CD4-positive, alpha-beta T cell treated with Interleukin-21 for 1 hour (primary cell): ENCODE results near the gene CDV3.

ENCODE experiments used
- DNase-seq: peaks from one replicate; pipeline ENCODE4 v3.0.0-alpha.2; 2020

CDV3 gene

DNA sequence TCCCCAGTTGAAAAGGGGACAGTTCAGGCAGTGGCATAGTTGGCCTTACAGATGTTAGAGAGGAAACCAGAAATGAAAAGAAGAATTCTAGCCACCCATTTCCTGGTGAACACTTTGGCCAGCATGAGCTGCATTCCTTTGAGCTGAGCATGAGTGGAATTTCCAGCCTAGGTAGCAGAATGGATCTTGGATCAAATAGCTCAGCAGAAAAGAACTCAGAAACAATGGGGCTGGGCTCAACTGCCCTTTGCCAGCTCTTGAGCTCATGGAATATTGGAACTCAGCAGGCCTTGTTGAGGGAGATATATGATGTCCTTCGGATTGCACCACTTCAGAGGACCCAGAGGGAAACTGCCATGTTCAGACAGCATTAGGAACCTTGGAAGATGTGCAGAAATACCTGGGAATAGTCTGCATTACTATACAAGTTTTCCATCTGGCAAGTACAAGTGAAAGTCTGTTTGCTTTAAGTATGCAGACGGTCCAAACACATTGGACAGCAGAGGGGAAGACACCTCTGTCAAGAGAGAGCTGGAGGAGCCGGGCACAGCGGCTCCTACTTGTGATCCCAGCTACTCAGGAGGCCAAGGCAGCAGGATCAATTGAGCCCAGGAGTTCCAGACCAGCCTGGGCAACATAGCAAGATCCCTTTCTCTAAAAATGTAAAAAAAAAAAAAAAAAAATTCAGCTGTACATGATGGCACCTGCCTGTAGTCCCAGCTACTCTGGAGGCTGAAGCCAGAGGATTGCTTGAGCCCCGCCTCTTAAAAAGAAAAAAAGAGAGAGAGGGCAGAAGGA lies 3.1 kb upstream of the CDV3 start:
- no peak for DNase-seq

DNA sequence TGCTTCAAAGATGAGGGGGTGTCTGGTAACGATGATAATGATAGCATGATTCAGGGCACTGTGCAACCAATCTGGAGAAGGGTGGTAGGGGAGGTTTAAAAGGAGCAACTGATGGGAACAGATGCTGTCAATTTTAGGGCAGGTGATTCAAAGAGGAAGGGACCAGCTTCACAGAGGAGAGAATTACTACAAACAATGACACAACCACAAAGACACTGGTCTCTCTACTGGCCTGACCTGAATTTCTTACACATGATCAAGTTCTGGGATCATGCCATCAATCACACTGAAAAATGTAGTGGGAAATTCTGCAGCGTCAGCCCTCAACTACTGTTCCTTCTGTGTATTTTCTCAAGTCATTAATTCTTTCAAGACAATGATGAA lies 2.6 kb upstream of the CDV3 start:
- no peak for DNase-seq

DNA sequence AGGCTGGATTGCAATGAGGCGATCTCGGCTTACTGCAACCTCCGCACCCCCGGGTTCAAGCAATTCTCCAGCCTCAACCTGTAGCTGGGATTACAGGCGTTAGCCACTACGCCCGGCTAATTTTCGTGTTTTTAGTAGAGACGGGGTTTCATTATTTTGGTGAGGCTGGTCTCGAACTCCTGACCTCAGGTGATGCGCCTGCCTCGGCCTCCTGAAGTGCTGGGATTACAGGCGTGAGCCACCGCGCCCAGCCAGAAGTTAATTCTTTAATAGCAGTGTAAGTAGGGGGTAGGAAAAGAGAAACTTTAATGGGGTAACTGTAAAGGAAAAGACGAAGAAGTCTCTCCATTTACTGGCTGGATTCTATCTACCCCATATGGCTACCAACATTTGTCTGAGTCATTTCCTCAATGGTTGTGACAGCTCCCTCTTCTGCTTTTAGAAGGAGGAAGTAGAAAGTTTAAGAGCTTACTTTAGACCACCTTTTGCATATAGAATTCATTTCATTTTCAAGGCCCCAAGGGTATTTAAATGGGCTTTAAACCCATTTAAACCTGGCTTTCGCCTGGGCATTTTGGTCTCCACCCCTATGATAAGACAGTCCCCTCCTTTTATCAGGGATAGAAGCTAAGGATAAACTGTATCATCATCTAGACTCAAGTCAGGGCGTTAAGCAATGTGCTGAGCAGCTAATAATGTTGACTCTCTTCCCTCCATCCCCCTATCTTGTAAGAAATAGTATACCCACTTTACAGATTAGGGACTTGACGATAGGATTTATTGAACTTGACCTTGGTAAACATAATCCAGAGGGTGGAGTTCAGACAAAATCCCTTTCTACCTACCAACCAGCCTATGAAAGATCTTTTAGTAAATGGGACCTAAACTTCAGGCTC lies 1.1 kb upstream of the CDV3 start:
- peak; percentile 55 for DNase-seq

DNA sequence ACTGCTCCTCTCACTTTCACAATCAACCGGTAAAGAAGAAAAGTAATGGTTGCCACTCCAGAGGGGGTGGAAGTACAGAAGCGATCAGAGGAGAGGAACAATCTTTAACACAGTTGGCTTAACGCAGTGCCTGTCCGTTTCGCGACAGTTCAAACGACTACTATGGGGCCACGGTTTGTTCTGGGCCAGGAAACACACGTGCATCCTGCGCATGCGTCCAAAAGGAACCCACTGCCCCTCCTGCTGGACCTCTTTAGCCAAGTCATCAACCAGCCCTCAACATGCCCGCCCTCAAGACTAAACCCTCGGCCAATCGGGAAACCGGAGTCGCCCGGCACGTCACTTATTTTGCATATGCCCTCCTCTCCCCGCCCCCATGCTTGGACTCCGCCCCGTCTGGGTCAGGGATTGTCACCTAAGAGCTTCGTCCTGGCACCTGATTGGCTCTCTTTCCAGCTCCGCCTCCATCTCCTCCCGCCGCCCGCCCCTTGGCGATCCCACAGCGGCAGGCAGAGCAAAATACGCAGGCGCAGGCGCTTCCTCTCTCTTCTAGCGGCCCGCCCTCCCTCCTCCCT lies 345 bp upstream of the CDV3 start:
- DNase-seq = peak; percentile 100

DNA sequence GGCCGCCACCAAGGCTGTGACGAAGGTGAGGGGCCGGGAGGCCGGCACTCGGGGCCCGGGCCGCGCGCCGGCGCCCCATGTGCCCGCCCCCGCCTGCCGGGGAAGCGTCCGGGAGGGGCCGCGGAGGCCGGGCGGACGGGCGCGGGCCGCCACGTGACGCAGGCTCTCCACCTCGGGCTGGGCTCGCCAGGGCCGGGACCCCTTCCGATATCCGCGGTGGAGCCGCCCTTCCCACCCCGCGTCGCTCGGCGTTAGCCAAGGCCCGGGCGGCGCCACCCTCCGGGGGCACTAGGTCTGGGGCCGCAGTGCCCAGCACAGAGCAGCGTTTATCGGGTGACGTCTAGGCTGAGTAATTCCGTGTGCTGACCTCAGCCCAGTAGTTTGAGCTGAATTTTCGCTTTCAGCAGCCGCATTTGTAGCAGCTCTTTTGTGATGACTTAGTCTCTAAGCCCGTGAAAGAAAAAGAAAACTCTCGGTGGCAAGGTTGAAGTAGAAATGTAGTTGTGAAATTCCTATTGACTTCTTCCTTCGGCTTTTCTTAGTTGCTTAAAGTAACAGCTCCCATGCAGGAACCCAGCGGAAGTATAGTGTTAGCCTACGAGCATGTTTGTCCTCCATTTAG lies 885 bp downstream of the CDV3 start:
- DNase-seq = peak; percentile 76

DNA sequence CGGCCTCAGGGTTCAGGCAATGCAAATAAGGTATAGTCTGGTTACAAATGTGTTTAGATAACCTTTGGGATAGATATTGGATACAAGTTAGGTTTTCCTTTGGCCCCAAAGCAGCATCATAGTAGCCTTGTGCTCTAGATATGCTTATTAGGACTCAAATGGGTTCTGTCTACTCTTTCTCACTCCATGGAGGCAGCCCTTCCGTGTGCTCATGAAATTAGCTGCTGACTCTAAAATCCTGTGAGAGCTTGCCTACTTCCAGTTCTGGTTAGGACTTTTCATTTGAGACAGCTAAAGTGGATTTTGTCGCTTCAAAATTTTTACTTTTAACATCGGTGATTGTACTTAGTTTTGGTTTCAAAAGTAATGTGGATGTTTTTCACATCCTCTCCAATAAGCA lies 1.6 kb downstream of the CDV3 start:
- no peak for DNase-seq

DNA sequence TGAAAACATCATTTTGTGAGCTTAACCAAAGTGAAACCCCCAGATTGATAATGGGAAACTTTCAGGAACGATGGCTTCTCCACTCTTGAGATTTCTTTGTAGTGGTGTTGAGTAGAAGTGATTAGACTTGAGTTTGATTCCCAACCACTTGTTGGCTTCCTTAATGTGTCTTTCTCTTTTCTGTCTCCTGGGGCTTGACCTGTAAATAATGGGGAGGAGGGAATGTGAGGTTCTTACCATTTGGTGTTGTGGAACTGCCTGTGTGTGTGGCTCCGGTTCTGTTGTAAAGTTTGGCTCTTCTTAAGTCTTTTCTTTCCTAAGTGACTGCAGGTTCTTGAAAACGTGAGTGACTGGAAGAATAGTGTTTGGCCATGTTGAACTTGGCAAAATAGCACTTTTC lies 2.7 kb downstream of the CDV3 start:
- no peak for DNase-seq

DNA sequence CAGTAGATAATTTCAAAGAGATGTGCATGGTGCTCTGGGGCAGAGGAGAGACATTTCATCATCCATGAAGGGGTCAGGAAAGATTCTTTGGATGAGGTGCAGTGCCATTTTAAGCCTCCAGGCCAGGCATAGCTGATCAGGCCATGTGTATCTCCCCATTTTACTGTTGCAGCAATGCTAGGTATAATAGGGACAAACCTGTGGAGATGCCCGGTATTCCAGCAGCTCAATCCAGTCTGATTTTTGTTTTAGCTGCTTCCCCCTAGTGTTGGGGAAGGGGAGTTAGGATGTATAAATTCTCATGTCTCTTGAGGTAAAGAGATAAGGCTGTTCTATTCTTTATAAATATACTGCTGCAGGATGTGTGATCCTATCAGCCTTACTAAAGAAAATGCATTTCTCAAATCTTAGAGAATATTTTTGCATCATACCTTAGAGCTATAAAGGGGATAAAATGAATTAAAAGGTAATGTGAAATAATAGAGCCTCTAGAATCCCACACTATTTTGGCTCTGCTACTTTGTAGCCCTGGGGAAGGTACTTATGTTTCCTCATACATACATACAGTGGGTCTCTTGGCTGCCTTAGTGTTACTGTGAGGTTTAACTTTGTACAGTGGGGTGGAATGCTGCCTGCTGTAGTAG lies 5.2 kb downstream of the CDV3 start:
- peak; percentile 28 for DNase-seq

DNA sequence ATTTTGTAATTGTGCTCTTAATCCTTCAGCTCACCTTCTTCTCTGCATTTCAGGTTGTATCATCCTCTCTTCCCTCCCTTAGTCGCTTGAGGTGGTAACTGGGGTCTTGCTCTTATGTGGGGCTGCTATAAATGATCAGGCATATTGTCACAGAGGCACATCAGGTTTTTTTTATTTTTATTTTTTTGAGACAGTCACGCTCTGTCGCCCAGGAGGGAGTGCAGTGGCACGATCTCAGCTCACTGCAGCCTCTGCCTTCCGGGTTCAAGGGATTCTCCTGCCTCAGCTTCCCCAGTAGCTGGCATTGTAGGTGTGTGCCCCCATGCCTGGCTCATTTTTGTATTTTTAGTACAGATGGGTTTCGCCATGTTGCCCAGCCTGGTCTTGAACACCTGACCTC lies 9.9 kb downstream of the CDV3 start:
- DNase-seq = no peak

DNA sequence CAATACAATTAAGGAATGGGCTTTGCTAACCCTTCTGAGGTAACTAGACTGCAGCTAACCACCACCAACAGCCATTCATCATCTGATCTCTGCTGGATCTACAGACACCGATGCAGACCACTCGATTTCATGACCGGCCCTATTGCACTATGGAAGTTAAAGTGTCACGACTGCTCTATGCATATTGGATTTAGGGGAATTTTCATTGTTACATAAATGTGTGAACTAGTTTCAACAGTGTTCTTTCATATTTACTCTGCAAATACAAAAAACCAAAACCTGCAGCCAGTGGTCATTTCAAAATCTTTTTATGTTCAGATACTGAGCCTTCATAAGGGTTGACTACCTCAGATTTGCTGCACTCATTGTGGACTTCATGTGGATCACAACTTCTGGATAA lies 14.5 kb downstream of the CDV3 start:
- no peak for DNase-seq

DNA sequence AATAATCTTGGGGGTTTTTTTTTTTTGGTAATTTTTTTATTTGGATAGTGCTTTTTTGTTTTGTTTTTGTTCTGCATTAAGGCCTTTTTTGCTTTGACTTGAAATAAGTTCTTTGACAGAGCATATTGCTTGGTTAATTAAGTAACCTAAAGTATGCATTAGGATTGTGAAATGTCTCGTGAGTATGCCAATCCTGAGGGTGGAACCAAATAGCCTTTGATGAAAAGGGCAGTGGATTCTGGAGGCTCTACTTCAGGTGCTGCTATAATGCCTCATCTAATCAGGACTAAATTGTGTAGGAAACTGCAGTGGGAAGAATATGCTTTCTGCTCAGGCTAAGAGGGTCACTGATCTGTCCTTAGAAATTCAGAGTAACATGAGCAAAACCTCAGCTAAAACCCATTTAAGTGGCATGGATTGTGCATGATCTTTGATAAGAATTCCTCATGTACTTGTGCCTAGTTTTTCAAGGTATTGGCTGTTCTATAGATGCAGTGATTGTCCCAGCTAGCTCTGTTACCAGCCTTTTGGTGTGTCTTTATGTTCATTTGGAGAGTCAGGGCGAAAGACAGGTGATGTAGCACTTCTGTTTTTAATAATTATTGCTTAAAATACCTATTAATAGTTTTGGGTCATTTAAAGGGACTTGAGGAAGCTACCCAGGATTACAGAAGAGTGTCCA lies 15.4 kb downstream of the CDV3 start:
- DNase-seq = no peak

DNA sequence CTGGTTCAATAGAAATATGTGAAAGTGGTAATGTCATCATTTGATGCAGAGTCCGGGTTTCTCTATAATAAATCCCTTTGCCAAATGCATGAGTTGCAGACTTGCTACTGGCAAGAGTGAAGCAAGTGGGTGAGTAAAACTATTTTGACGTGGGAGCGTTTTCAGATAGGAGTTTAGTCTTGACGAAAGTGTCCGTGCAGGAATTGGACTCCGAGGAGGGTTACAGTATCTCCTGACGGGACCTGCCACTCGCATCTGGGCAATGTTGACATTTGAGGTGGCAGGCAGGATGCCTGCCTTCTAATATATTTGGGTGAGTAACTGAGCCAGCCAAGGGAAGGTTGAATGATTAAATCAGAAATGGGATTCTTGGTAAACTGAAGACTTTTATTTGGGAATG lies 16.0 kb downstream of the CDV3 start:
- no peak for DNase-seq

DNA sequence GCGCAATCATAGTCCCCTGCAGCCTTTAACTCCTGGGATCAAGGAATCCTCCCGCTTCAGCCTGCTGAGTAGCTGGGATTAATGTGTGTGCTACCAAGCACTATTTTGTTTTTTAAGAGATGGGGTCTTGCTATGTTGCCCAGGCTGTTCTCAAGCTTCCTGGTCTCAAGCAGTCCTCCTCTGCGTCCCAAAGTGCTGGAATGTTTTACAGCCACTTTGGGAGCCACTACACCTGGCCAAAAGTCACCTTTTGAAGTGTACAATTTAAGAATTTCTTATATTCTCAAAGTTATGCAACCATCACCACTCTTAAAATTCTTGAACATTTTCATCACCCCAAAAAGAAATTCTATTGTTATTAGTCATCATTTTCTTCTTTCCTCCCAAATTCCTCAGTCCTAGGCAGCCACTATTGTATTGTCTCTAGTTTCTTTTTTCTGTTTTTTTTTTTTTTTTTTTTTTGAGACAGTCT lies 17.8 kb downstream of the CDV3 start:
- no peak for DNase-seq

DNA sequence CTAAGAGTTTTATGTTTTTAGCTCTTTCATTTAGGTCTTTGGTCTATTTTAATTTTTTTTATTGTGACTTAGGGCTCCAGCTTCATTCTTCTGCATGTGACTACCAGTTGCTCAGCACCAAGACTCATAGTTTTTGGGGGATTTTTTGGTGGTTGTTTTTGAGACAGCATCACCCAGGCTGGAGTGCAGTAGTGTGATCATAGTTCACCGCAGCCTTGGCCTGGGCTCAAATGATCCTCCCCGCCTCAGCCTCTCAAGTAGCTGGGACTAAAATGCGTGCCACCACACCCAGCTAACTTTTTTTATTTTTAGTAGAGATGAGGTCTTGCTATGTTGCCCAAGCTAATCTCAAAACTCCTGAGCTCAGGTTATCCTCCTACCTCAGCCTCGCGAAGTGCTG lies 19.4 kb downstream of the CDV3 start:
- DNase-seq = no peak

DNA sequence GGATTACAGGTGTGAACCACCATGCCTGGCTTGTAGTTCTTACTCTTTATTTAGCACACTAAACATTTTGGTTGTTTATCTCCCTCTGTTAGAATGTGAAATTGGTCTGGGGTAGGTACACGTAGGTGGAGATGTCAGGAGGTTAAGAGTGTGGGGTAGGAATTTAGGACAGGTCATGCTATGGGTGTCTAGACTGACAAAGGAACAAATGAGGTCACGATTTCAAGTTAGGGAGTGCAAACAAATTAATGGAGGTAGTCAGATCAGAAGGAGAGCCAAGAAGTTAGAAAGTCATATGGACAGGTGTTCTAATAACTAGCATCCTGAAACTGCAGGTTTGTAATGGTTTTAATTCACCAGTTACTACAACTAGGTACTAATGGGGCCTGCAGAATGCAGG lies 19.8 kb downstream of the CDV3 start:
- DNase-seq = no peak

DNA sequence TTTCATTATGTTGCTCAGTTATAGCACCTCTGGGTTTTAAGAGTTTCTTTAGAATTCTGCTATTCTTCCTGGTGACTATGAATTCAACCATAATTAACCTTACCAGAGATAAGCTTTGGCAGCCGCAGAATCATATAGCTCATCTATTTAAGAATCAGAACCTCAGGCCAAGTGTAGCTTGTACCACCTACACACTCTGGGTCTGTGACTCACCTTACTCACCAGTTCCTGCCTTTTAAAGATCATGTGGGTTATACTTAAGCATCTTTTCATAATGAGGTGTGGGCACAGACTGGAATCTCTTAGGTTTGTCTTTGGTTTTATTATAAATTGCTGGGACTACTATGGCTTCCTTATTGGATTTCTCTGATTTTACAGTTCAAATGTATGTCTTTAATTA lies 21.9 kb downstream of the CDV3 start:
- DNase-seq = no peak

DNA sequence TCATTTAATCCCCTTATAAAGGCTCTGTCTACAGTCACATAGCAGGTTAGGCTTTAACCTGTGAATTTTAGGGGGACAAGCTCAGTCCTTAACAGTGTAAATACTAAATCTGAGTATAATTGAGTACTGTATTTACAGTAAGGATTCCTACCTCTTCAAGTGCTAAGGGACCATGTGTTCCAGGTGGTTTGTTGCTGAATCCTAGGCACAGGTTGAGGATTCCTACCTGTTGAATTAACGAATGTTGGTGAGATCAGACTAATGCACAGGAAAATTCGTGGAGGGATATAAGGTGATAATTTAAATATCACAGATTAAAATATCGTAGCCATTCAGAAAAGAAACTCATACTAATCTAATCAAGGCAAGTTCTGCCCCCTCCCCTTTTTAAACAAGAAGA lies 24.9 kb downstream of the CDV3 start:
- DNase-seq = no peak

DNA sequence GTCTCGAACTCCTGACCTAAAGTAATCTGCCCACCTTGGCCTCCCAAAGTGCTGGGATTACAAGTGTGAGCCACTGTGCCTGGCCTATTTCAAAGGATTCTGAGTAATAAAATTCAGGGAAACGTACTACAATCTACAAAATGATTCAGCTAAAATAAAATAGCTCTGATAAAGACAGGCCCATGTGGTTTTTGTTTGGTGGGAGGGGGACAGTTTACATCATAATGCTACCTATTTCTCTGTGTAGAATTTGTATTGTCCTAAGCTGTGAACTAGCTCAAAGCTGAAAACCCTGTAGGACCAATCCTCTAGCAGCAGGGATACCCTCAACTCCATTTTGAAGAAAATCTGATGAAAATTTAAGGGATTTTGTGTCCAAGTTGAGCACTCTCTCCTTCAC lies 25.8 kb downstream of the CDV3 start:
- DNase-seq = no peak

DNA sequence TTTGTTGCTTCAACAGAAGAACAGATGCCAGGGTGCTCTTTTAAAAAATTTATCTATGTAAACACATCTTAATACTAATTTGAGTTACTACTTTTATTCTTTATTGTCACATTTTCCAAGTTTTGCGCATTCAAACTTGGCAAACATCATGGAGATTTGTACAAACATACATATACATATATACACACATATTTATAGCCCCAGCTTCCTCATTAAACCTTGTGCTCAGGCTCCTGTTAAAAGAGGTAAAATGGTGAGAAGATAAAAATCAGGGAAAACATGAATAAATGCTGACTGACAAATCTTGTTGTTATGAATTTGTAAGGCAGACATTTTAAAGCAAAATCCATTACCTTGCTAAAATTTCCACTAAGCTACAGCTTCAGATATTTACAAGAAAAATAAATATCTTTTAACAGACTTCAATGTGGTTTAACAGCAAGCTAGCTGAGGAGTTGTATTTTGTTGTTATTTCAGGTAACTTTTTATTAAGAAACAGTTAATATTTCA lies 27.1 kb downstream of the CDV3 start:
- DNase-seq = no peak

DNA sequence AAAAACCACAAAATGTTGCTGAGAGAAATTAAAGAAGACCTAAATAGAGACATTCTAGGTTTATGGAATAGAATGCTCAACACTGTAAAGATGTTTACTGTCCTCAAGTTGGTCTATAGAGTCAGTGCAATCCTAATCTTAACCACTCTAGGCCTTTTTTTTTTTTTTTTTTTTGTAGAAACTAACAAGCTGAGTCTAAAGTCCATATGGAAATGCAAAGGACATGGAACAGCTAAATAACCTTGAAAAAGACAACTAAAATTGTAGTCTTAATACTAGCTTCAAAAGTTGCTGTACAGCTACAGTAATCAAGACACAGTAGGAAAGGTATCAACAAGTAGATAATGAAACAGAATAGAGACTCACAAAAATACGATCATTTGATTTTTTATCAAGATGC lies 32.9 kb downstream of the CDV3 start:
- DNase-seq = no peak

DNA sequence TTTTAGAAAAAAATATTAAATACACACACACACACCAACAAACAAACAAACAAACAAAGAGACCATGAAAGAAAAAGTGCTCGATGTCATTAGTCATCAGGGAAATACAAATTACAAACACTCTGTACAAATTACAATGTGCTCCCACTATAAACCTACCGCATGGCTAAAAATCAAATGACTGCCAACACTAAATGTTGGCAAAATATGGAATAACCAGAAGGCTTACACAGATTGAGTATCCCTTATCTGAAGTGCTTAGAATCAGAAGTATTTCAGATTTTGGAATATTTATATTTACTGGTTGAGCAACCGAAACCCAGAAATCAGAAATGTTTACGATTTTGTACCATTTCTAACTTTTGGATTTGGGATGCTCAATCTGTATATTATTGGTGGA lies 33.4 kb downstream of the CDV3 start:
- no peak for DNase-seq

DNA sequence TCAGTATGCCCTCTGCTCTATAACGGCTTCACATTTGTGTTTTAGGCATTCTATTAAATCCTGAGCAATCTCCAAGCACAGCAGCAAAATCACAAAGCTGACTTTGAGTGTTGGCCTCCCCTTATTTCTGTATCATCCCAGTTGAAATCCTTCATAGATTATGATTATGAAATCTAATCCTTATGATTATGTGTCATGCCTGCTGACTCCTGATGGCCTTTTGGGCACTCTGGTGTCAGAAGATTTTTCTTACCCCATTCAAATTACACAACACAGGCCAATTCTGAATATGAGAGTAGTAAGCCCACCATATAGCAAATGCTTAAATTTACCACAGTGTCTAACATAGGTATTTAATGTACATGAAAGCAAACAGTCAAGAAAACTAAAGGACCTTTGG lies 34.3 kb downstream of the CDV3 start:
- no peak for DNase-seq
